Right kidney (tissue), 1 donor: ENCODE results near the gene HTD2.

Source experiments
- DNase-seq: peaks from one replicate; pipeline ENCODE4 v3.0.0-alpha.2; 2016

The HTD2 gene

GRCh38 chr3:58291671-58292338 lies 14.5 kb upstream of the HTD2 start:
- no peak for DNase-seq

- no peak for DNase-seq
These were observed 13.5 kb upstream of the HTD2 start for GRCh38 chr3:58292866-58293265.

- no peak for DNase-seq
These were observed 12.8 kb upstream of the HTD2 start for GRCh38 chr3:58293516-58293915.

- DNase-seq = no peak
These were observed 10.1 kb upstream of the HTD2 start for GRCh38 chr3:58296269-58296668.

GRCh38 chr3:58296843-58297242 lies 9.5 kb upstream of the HTD2 start:
- DNase-seq = no peak

GRCh38 chr3:58298190-58298589 lies 8.1 kb upstream of the HTD2 start:
- no peak for DNase-seq

GRCh38 chr3:58299075-58299474 lies 7.2 kb upstream of the HTD2 start:
- DNase-seq = no peak

- no peak for DNase-seq
These were observed 6.3 kb upstream of the HTD2 start for GRCh38 chr3:58299839-58300516.

- DNase-seq = no peak
These were observed 1.4 kb downstream of the HTD2 start for GRCh38 chr3:58307639-58308215.

GRCh38 chr3:58308728-58309127 lies 2.4 kb downstream of the HTD2 start:
- DNase-seq = no peak

GRCh38 chr3:58317811-58318210 lies 11.5 kb downstream of the HTD2 start:
- no peak for DNase-seq

GRCh38 chr3:58321791-58322190 lies 15.5 kb downstream of the HTD2 start:
- no peak for DNase-seq

GRCh38 chr3:58322793-58323192 lies 16.5 kb downstream of the HTD2 start:
- no peak for DNase-seq

- no peak for DNase-seq
These were observed 17.4 kb downstream of the HTD2 start for GRCh38 chr3:58323529-58324390.

- no peak for DNase-seq
These were observed 18.4 kb downstream of the HTD2 start for GRCh38 chr3:58324391-58325390.

GRCh38 chr3:58325525-58325992 lies 19.2 kb downstream of the HTD2 start:
- no peak for DNase-seq

- DNase-seq = no peak
These were observed 20.1 kb downstream of the HTD2 start for GRCh38 chr3:58326267-58326900.

- no peak for DNase-seq
These were observed 23.0 kb downstream of the HTD2 start for GRCh38 chr3:58329150-58329921.

GRCh38 chr3:58329922-58330413 lies 23.6 kb downstream of the HTD2 start:
- no peak for DNase-seq

GRCh38 chr3:58331593-58332152 lies 25.4 kb downstream of the HTD2 start:
- no peak for DNase-seq
